GM21737 (cell line): Measurements from ENCODE around the gene BCL6B.

Source experiments
- ATAC-seq: cut with Tn5 transposase; IDR thresholded peaks from one replicate; pipeline ENCODE4 v1.9.1; 2021; ENCODE audit warnings: mild to moderate bottlenecking, moderate library complexity; ENCODE audit not compliant: unreplicated experiment

BCL6B gene

GRCh38 chr17:7007143-7007542, 15.7 kb upstream of the BCL6B start:
- ATAC-seq: no peak

DNA sequence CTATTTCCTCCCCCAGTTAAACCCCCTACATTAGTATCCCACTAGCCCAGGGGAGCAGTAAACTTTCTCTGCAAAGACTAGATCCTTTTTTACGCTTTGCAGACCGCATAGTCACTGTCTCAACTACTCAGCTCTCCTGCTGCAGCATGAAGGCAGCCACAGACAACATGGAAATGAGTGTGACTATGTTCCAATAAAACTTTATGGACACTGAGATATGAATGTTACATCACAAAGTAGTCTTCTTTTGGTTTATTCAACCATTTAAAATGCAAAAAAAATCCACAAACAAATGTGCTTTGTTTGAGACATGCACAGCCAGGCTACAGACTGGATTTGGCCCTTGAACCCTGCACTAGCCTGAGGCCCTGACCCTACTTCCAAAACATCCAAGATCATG, 12.3 kb upstream of the BCL6B start:
- no peak for ATAC-seq

GRCh38 chr17:7011415-7011814, 11.4 kb upstream of the BCL6B start:
- ATAC-seq: no peak

DNA sequence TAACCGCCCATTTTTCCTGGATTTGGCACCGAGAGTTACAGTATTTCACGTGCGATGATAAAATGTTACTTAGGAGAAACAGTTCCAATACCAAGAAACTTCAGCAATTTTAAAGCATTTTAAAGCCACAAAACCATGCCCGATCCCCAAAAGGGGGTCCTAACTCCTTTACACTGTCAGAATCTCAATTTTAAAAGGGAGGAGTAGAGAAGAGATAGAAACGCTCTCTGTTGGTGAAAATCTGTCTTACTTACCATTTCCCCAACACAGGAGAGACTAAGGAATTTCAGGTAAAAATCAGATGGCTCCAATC, 11.0 kb upstream of the BCL6B start:
- no peak for ATAC-seq

- peak; percentile 76 for ATAC-seq
Measured at GRCh38 chr17:7014261-7014994, 8.4 kb upstream of the BCL6B start.

GRCh38 chr17:7014995-7015958, 7.6 kb upstream of the BCL6B start:
- ATAC-seq: peak; percentile 14

DNA sequence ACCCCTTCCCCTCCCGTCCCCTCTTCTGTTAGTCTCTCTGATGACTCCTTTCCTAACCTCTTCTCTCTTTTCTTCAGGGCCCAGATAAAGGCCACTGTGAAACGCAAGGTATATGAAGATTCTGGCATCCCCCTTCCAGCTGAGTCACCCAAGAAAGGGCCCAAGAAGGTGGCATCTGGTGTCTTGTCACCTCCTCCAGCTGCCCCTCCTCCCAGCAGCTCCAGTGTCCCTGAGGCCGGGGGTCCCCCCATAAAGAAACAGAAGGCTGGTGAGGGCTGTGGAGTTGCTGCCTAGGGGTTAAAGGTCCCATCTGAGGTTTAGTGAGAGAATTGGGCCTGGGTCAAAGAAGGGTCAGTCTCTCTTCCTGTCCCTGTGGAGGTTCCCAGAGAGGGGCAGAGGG, 6.4 kb upstream of the BCL6B start:
- no peak for ATAC-seq

GRCh38 chr17:7016886-7017826, 5.7 kb upstream of the BCL6B start:
- ATAC-seq: no peak

GRCh38 chr17:7017827-7018200, 5.0 kb upstream of the BCL6B start:
- no peak for ATAC-seq

DNA sequence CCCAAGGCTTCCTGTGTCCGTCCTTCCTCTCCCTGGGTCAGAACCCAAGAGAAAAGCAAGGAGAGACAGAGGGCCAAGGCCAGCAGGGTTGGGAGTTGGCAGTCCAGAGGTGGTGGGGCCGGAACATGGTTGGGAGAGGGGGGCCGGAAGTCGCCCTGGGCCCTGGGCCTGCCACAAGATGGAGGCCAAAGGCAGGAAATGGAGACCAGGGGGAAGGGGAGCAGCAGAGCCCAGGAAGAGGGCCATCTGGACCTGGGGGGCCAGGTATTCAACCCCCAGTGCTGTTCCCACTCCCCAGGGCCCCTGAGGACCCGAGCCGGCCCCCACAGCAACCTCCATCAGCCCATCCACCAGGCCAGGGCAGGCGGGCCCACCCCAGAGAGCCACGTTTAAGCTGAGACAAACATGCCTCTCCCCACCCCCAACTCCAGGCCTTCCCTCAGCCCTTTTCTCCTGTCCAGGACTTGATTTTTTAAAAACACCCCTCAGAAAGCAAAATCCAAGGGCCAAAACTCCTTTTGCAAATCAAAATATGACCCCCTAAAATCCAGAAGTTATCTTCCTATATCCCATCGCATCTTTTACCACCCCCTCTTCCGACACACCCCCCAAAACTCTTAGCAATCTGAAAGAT, 4.4 kb upstream of the BCL6B start:
- no peak for ATAC-seq

DNA sequence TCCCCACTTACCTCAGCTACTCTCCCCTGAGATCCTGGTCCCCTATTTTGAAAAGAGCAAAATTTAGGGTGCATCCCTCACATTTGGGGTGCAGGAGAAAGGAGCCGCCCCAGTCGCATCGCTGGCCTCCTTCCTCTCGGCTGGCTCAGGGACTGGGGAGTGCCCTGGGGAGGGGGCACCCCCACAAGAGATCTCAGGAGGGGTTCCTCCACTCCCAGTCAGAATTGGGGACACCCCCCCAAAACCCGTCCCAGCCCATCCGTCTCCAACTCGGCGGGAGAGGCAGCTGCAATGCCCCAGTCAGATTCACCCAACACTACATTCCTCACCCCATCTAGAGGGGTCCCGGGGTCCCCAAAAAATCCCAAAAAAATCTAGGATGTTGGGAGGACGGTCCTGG, 3.5 kb upstream of the BCL6B start:
- ATAC-seq: no peak

DNA sequence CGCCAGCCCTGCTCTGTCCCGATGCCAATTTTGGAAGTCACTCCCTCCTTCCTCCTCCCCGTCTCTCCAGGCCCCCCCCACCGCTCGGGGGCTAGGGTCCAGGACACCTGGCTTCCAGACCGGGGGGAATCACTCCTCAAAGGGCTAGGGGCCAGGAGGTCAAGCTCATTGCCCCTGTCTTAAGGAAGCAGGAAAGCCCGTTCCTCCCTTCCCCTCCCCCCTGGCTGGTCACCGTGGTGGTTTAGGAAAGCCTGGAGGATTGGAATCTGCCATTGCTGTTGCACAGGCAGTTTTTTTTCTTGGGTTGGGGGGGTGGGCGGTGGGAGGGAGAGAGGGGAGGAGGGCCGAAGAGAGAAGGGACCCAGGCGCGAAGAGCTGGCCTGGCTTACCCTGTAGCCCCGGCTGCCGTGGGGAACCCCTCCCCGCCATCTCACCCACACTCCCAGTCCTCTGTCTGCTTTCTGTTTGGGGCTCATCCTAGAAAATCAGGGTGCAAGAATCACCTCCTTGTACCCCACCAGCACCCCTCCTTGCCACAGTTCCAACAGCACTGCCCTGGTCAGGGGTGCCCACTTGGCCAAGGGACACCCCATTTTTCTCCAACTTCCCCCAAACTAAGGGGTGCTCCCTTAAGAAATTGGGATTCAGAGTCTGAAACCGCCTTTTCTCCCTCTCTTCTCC, 2.9 kb upstream of the BCL6B start:
- no peak for ATAC-seq

DNA sequence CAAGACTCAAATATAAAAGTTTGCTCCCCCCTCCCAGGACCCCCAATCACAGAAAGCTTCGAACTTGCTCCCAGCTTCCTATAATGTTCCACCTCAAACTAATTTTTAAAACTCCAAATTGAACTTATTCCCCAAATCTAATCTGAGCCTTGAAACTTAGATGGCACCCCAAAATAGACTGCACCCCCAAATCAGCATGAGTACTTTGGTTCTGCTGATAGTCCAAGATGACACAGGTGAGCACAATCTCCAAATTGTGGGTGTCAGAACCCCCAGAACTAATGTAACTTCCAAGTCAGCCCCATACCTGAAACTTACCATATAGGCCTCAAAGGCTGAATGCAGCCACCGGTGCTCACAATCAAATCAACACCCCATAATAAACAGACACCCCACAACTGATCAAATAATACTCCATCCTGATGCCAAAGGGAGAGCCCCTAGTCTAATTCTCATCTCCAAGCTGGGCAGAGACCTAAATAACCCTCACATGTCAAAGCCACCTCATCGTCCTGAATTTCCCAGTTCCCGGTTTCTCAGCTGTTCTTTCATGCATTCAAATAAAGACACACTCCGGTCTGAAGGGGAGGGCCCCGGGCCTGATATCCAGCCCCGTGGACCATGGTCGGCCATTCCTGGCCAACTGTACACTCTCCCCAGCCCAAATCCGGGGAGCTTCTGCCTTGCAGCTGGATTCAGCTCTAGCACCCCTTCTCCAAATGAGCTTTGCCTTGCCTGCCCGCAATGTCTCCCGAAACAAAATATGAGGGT, 1.8 kb upstream of the BCL6B start:
- ATAC-seq: no peak

GRCh38 chr17:7021993-7022778, 664 bp upstream of the BCL6B start:
- ATAC-seq: peak; percentile 47

DNA sequence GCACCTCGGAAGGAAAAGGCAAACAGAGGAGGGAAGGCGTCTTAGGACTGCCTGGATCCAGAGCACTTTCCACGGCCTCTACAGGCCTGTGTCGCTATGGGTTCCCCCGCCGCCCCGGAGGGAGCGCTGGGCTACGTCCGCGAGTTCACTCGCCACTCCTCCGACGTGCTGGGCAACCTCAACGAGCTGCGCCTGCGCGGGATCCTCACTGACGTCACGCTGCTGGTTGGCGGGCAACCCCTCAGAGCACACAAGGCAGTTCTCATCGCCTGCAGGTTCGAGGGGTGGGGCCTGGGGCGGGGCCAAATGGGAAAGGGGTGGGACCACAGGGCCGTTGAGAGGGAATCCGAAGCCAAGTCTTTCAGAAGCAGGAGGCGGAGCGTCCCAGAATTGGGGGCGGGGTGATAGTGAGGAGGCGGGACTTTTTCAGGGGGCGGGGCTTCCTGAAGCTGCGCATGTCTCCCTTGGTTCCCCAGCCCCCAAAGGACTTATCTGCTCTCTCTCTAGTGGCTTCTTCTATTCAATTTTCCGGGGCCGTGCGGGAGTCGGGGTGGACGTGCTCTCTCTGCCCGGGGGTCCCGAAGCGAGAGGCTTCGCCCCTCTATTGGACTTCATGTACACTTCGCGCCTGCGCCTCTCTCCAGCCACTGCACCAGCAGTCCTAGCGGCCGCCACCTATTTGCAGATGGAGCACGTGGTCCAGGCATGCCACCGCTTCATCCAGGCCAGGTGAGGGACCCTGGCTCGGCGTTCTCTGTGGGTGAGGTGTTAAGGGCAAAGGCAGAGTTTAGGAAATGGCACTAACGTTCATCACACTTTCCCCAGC, 939 bp downstream of the BCL6B start:
- ATAC-seq: no peak

DNA sequence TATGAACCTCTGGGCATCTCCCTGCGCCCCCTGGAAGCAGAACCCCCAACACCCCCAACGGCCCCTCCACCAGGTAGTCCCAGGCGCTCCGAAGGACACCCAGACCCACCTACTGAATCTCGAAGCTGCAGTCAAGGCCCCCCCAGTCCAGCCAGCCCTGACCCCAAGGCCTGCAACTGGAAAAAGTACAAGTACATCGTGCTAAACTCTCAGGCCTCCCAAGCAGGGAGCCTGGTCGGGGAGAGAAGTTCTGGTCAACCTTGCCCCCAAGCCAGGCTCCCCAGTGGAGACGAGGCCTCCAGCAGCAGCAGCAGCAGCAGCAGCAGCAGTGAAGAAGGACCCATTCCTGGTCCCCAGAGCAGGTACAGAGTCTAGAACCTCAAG, 1.5 kb downstream of the BCL6B start:
- no peak for ATAC-seq

- no peak for ATAC-seq
Measured at GRCh38 chr17:7025245-7025644, 2.4 kb downstream of the BCL6B start.
